AG04450 (cell line): ENCODE data around the gene ARHGEF12. TPM values are rescaled to one million over a fixed set of nuclear protein-coding genes. Genes with fewer than 3 reads are reported as not detected.

ENCODE experiments used
- CTCF ChIA-PET: fragments of 300-600, 350-600 bp; formaldehyde crosslinking; extraction: SDS; loops from one replicate; lab custom pipeline; 2022; ENCODE audit warnings: antibody characterized with exemption, inconsistent platforms; lab: Charles Lee
- POLR2A ChIA-PET: fragments of 350-600 bp; formaldehyde crosslinking; extraction: SDS; loops from one replicate; lab custom pipeline; 2021; ENCODE audit warnings: antibody characterized with exemption, inconsistent platforms; lab: Yijun Ruan, JAX
- DNase-seq: peaks from one replicate; pipeline ENCODE4 v3.0.0-alpha.2; 2011; ENCODE audit warnings: low read depth, low spot score
- H3K27ac ChIP-seq: one replicate; pipeline ENCODE4 v1.5.1; 2012; ENCODE audit warnings: low read depth, low read length, control low read depth
- H3K27me3 ChIP-seq: one replicate; pipeline ENCODE4 v1.6.0; 2012; ENCODE audit warnings: low read length; ENCODE audit not compliant: control insufficient read depth, insufficient read depth
- H3K4me3 ChIP-seq: 2 replicates; pipeline ENCODE4 v1.5.1; 2011; ENCODE audit warnings: mild to moderate bottlenecking, low read depth, low read length, control low read depth
- H3K9me3 ChIP-seq: 2 replicates; pipeline ENCODE4 v1.5.1; 2012; ENCODE audit warnings: low read length; ENCODE audit not compliant: control insufficient read depth, insufficient read depth
- polyA plus RNA-seq: library from polyadenylated mRNA; depleted of rRNA; stranded (reverse); fragments of >200 nt; gene quantifications from 2 replicates; pipeline ENCODE4 v1.2.3, GENCODE V29; 2011
- TF ChIP-seq, protein P1 (sequence below): IDR thresholded peaks from 2 replicates; pipeline ENCODE4 v1.5.1; 2011; ENCODE audit warnings: low read depth, low read length, control low read depth, inconsistent platforms

The ARHGEF12 gene
- polyA plus RNA-seq, 1 experiment, result 64.8 TPM

GRCh38 chr11:120389693-120390584, 53.7 kb downstream of the ARHGEF12 start:
- DNase-seq, result no peak
- Histone ChIP-seq H3K4me3 (no peak overlapping the region), H3K27me3 (no peaks in the 10 kb centered on the region), H3K27ac (no peak overlapping the region), H3K9me3 (no peaks in the 10 kb centered on the region)
- ChIA-PET CTCF (interaction anchor here (0.9 to 1.2 kb wide), 2 partner anchors 11 to 87 kb away, joined by 3 read pairs; no protein-coding TSS in a partner anchor), POLR2A (no interaction called here)
- TF ChIP-seq, protein P1, sequence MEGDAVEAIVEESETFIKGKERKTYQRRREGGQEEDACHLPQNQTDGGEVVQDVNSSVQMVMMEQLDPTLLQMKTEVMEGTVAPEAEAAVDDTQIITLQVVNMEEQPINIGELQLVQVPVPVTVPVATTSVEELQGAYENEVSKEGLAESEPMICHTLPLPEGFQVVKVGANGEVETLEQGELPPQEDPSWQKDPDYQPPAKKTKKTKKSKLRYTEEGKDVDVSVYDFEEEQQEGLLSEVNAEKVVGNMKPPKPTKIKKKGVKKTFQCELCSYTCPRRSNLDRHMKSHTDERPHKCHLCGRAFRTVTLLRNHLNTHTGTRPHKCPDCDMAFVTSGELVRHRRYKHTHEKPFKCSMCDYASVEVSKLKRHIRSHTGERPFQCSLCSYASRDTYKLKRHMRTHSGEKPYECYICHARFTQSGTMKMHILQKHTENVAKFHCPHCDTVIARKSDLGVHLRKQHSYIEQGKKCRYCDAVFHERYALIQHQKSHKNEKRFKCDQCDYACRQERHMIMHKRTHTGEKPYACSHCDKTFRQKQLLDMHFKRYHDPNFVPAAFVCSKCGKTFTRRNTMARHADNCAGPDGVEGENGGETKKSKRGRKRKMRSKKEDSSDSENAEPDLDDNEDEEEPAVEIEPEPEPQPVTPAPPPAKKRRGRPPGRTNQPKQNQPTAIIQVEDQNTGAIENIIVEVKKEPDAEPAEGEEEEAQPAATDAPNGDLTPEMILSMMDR, result no peak

DNA sequence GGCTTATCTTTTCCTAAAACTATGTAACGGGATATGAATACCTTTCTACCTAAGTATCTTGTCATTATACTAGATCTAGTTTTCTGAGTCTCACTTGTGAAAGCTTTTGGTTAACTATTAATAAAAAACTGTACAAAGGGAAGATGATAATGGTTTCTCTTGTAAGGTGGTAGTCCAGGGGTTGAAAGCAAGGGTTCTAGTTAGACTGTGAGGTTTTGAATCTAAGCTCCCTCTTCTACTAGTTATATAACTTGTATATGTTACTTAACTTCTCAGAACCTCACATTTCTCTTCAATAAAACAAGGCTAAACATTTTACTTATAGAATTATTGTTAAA, 54.3 kb downstream of the ARHGEF12 start:
- TF ChIP-seq, protein P1, result no peak
- ChIA-PET CTCF (interaction anchor here (0.9 to 1.2 kb wide), 2 partner anchors 10 to 88 kb away, joined by 3 read pairs; no protein-coding TSS in a partner anchor), POLR2A (no interaction called here)
- Histone ChIP-seq H3K27me3 (no peaks in the 10 kb centered on the region), H3K27ac (no peak overlapping the region), H3K4me3 (no peak overlapping the region), H3K9me3 (no peaks in the 10 kb centered on the region)
- no peak for DNase-seq

DNA sequence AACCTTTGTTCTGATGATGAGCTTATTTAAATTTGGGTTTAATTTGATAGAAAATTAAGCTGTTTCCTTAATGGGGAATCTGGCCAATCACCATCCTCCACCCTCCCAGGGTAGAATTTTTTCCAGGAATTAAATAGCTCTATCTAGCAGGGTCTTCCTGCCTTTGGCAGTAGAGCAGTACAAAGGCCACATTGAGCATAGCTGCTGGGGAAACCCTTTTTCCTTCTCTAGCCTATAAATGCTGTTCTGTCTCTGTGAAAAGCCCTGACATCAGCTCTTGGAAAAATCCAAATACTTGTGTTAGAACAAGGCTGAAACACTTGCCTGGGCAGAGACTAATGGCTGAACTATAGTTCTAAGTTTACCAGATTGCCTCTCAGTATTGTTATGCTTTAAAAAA, 55.1 kb downstream of the ARHGEF12 start:
- TF ChIP-seq, protein P1, result no peak
- ChIA-PET CTCF (interaction anchor here (0.9 to 1.4 kb wide), 4 partner anchors 10 to 88 kb away, joined by 3 to 7 read pairs (median 3); no protein-coding TSS in a partner anchor), POLR2A (interaction anchor here (0.8 kb wide), 1 partner anchor 9 kb away, joined by 4 read pairs; no protein-coding TSS in a partner anchor)
- Histone ChIP-seq H3K4me3 (no peak overlapping the region), H3K9me3 (peaks cover 2% of the 10 kb centered on the region; the same call in 1 of the 2 replicates), H3K27me3 (no peaks in the 10 kb centered on the region), H3K27ac (no peak overlapping the region)
- no peak for DNase-seq

DNA sequence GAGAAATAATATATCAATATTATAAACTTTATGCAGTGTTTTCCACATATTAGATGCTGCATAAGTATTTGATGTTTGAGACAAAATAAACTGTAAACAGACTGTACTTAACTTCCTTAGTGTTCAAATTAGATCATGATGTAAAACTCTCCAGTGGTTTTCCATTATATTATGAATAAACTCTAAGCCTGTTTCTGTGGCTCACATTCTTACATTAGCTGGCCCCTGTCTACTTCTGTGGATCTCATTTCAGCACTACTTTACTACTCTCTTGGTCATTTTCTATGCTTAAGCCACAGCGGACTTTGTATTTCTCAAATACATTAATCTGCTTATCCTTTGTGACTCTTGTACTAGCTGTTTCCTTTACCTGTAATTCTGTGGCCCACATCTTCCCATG, 55.6 kb downstream of the ARHGEF12 start:
- H3K27ac ChIP-seq, result no peak overlapping the region
- POLR2A ChIA-PET, result no interaction called here
- no peaks in the 10 kb centered on the region for H3K27me3 ChIP-seq
- H3K9me3 ChIP-seq, result peaks cover 2% of the 10 kb centered on the region; the same call in 1 of the 2 replicates
- no peak overlapping the region for H3K4me3 ChIP-seq
- TF ChIP-seq, protein P1, result no peak
- no peak for DNase-seq
- CTCF ChIA-PET, result interaction anchor here (1.2 to 1.4 kb wide), 2 partner anchors 19 to 57 kb away, joined by 3 to 7 read pairs; no protein-coding TSS in a partner anchor

DNA sequence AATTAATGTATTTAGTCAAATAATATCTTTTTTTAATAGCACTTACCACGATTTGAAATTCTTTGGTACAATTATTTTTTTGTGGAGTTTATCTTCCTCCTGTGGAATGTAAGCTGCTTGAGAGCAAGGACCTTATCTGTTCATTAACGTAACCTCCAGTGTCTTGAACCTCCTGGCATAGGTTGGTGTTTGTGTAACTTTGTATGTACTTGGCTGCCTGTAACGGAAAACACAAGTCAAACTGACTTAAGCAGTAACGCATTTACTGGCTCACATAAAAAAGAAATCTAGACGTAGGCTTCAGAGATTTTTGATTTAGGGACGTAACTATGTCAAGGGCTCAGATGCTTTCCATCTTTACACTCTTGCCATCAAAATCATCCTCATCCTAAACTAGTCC, 56.1 kb downstream of the ARHGEF12 start:
- DNase-seq, result no peak
- Histone ChIP-seq H3K27me3 (no peaks in the 10 kb centered on the region), H3K4me3 (no peak overlapping the region), H3K27ac (no peak overlapping the region), H3K9me3 (peaks cover 2% of the 10 kb centered on the region; the same call in 1 of the 2 replicates)
- TF ChIP-seq, protein P1, result no peak
- POLR2A ChIA-PET, result no interaction called here
- CTCF ChIA-PET, result interaction anchor here (1.2 to 1.4 kb wide), 2 partner anchors 20 to 57 kb away, joined by 3 to 7 read pairs; no protein-coding TSS in a partner anchor
